Measurements from ENCODE around the gene MAP3K3. TPM values are rescaled to one million over a fixed set of nuclear protein-coding genes. Genes with fewer than 3 reads are reported as not detected.
A peak's percentile ranks its signal among the peaks of the same experiment; 100 is the strongest.

MAP3K3 gene
- total and polyA plus RNA-seq, 10 of the 15 experiments (the other 5 are each of a cell fraction or from before 2014, with no cell fraction given): 1.6 to 24.1 (median 15.0) TPM

GRCh38 chr17:63624531-63624880, 2.3 kb downstream of the MAP3K3 start:
- intact Hi-C loops (cut with micrococcal nuclease; ENCODE audit: unreplicated experiment): loop anchor here (5.0 to 10.0 kb wide), 2 partner anchors 72 to 150 kb away; partner anchors contain the start of genes CCDC47, DCAF7 and DDX42
- FAIRE-seq (no peak), ATAC-seq (no peak), DNase-seq (ENCODE audit: low read depth, low spot score) (no peak)
- ChIA-PET SMC1A (ENCODE audit: uncharacterized antibody, unreplicated experiment) (interaction anchor here (0.7 to 3.3 kb wide), 14 partner anchors 9 to 478 kb away, joined by 3 to 19 read pairs (median 4); no protein-coding TSS in a partner anchor), CTCF (interaction anchor here (0.6 to 3.3 kb wide), 8 partner anchors 12 to 199 kb away, joined by 3 to 13 read pairs (median 5); no protein-coding TSS in a partner anchor), POLR2A (interaction anchor here (0.6 to 1.5 kb wide), 3 partner anchors 12 to 33 kb away, joined by 3 to 5 read pairs (median 3); no protein-coding TSS in a partner anchor), RAD21 (ENCODE audit: unreplicated experiment) (interaction anchor here (0.9 to 2.8 kb wide), 4 partner anchors 13 to 86 kb away, joined by 3 to 9 read pairs (median 4); no protein-coding TSS in a partner anchor)
- peaks cover 33% of the 10 kb centered on the region for H3K79me2 ChIP-seq (ENCODE audit: control insufficient read depth, insufficient read depth, low read length)
- TSS peak; percentile 42 for BruUV-seq (replicated peaks)
- H3K4me2 ChIP-seq (ENCODE audit: control insufficient read depth, insufficient read depth): peak overlapping the region; percentile 66
- 100% methylated on average over 1 of the region's 1 CpG for WGBS (ENCODE audit: insufficient coverage, insufficient replicate concordance, low lambda C conversion rate, missing lambda C conversion rate)
- no peak overlapping the region for H3K27ac ChIP-seq (ENCODE audit: control insufficient read depth, insufficient read depth)
- no peaks in the 10 kb centered on the region for H4K20me1 ChIP-seq (ENCODE audit: control insufficient read depth, insufficient read depth)
- H3K9ac ChIP-seq (ENCODE audit: control insufficient read depth, insufficient read depth, low read length): no peak overlapping the region
- no peak for TF ChIP-seq MLLT1 (IDR thresholded peaks at IDR 0.05)
- TF ChIP-seq TARDBP (IDR thresholded peaks at IDR 0.05; ENCODE audit: borderline replicate concordance): no peak
- TF ChIP-seq TAF1 (IDR thresholded peaks at IDR 0.05; ENCODE audit: borderline replicate concordance, low read depth, low read length): no peak
- H3K36me3 ChIP-seq (ENCODE audit: control insufficient read depth in 2 of 2, insufficient read depth in 2 of 2, low read length in 1 of 2): no peaks in the 10 kb centered on the region
- peaks cover 5% of the 10 kb centered on the region; the same call in 1 of the 2 replicates for H3K4me1 ChIP-seq (ENCODE audit: control insufficient read depth, insufficient read depth, low read length)
- no peaks in the 10 kb centered on the region for H3K27me3 ChIP-seq (replicated peaks in 1 of 2; ENCODE audit: control insufficient read depth in 2 of 2, insufficient read depth in 2 of 2, low read length in 1 of 2)
- H3K9me3 ChIP-seq (replicated peaks; ENCODE audit: control insufficient read depth, insufficient read depth, low read length): no peaks in the 10 kb centered on the region
- H3K4me3 ChIP-seq: peak overlapping the region; percentile 37
- in situ Hi-C loops (cut with MboI): no loop called here
- 0 out of 2 replicates have a peak overlapping the region, but pooled peaks have one; percentile 4 for H2AFZ ChIP-seq (ENCODE audit: control insufficient read depth, low read depth, low read length)

All from GM12878 (cell line).